Measurements from ENCODE around the gene IL36RN. TPM values are rescaled to one million over a fixed set of nuclear protein-coding genes. Genes with fewer than 3 reads are reported as not detected.

The IL36RN gene
- total and polyA plus RNA-seq, 2 of the 13 experiments (the other 11 are each of a cell fraction or from before 2014, with no cell fraction given), result not detected

GRCh38 chr2:113069676-113070605, 10.9 kb downstream of the IL36RN start:
- in situ Hi-C loops (cut with HindIII; ENCODE audit: extremely low pct_ligation_motif_present, low pct_unique_long_range_greater_than_20kb) (no loop called here), intact Hi-C loops (cut with micrococcal nuclease; ENCODE audit: unreplicated experiment) (no loop called here)
- no peak overlapping the region for H3K27ac ChIP-seq (ENCODE audit: extremely low read length, insufficient read depth, low read length)
- WGBS (ENCODE audit: low lambda C conversion rate), result 54% methylated on average over 4 of the region's 4 CpGs
- H3K4me3 ChIP-seq (replicated peaks in 1 of 3; ENCODE audit: insufficient read depth in 1 of 3, low read depth in 2 of 3, low read length in 3 of 3), result no peak overlapping the region
- peaks cover 2 to 11% of the 10 kb centered on the region in 2 experiments; a peak in 3 of 5 replicates for H3K27me3 ChIP-seq (ENCODE audit: control insufficient read depth in 1 of 2, insufficient read depth in 2 of 2, low read length in 2 of 2)
- ChIA-PET CTCF (ENCODE audit: low intra/inter-chr PET ratio, low total read pairs) (no interaction called here), POLR2A (no interaction called here)
- no peak overlapping the region for H2AFZ ChIP-seq (ENCODE audit: low read length)
- H3K9ac ChIP-seq (ENCODE audit: insufficient read depth, low read depth, low read length), result no peak overlapping the region
- no peaks in the 10 kb centered on the region for H4K20me1 ChIP-seq (ENCODE audit: insufficient read depth, low read length)
- DNase-seq (ENCODE audit: low spot score) (no peak), ATAC-seq (no peak), FAIRE-seq (no peak)
- no peaks in the 10 kb centered on the region for H3K36me3 ChIP-seq (replicated peaks in 1 of 2; ENCODE audit: control insufficient read depth in 1 of 2, insufficient read depth in 2 of 2, low read length in 2 of 2)
- no peaks in the 10 kb centered on the region for H3K79me2 ChIP-seq (ENCODE audit: insufficient read depth, low read length)
- no peak for TF ChIP-seq ZNF646 (CRISPR knock-in tag; IDR thresholded peaks at IDR 0.05)
- no peak overlapping the region for H3K4me2 ChIP-seq (ENCODE audit: low read depth, low read length)
- H3K4me1 ChIP-seq (ENCODE audit: insufficient read depth, low read length), result no peaks in the 10 kb centered on the region
- BruUV-seq (replicated peaks), result no TSS peak
- no peaks in the 10 kb centered on the region for H3K9me3 ChIP-seq (ENCODE audit: low read length)

All from HepG2 (cell line).